ENCODE data around the gene MEF2C.

The MEF2C gene

GRCh38 chr5:88876714-88877113, 6.3 kb downstream of the MEF2C start:
- H3K4me1 ChIP-seq: peaks cover 0 to 69% (median 0%) of the 10 kb centered on the region in 4 donors
- no peak for TF ChIP-seq CTCF (IDR thresholded peaks at IDR 0.05)
- H3K9me3 ChIP-seq: no peaks in the 10 kb centered on the region
- H3K36me3 ChIP-seq: no peaks in the 10 kb centered on the region
- peak overlapping the region; percentile 11 to 34 for H3K4me3 ChIP-seq
- H3K27me3 ChIP-seq: no peaks in the 10 kb centered on the region
- DNase-seq: no peak
- H3K27ac ChIP-seq: peak overlapping the region; percentile 93 to 97
- intact Hi-C loops (cut with DNase I; ENCODE audit: low total_unique reads): no loop called here

GRCh38 chr5:88875341-88876234, 7.4 kb downstream of the MEF2C start:
- Histone ChIP-seq H3K27me3 (no peaks in the 10 kb centered on the region), H3K27ac (peak overlapping the region; percentile 93 to 97), H3K4me3 (peak overlapping the region; percentile 11 to 40), H3K9me3 (no peaks in the 10 kb centered on the region), H3K4me1 (peaks cover 0 to 80% (median 1%) of the 10 kb centered on the region in 4 donors), H3K36me3 (no peaks in the 10 kb centered on the region)
- no peak for DNase-seq
- intact Hi-C loops (cut with DNase I; ENCODE audit: low total_unique reads): no loop called here
- TF ChIP-seq CTCF (IDR thresholded peaks at IDR 0.05): no peak

GRCh38 chr5:88873447-88873846, 9.5 kb downstream of the MEF2C start:
- intact Hi-C loops (cut with DNase I; ENCODE audit: low total_unique reads): no loop called here
- peaks cover 0 to 86% (median 3%) of the 10 kb centered on the region in 4 donors for H3K4me1 ChIP-seq
- no peaks in the 10 kb centered on the region for H3K27me3 ChIP-seq
- no peak for DNase-seq
- TF ChIP-seq CTCF (IDR thresholded peaks at IDR 0.05): no peak
- H3K4me3 ChIP-seq: peak overlapping the region; percentile 4 to 32
- no peaks in the 10 kb centered on the region for H3K36me3 ChIP-seq
- peak overlapping the region; percentile 93 to 97 for H3K27ac ChIP-seq
- H3K9me3 ChIP-seq: no peaks in the 10 kb centered on the region

- TF ChIP-seq CTCF (IDR thresholded peaks at IDR 0.05): no peak
- H3K4me1 ChIP-seq: peaks cover 0 to 86% (median 3%) of the 10 kb centered on the region in 4 donors
- no peaks in the 10 kb centered on the region for H3K27me3 ChIP-seq
- peak overlapping the region; percentile 93 to 97 for H3K27ac ChIP-seq
- no peaks in the 10 kb centered on the region for H3K9me3 ChIP-seq
- DNase-seq: no peak
- peak overlapping the region; percentile 4 to 32 for H3K4me3 ChIP-seq
- no peaks in the 10 kb centered on the region for H3K36me3 ChIP-seq
- intact Hi-C loops (cut with DNase I; ENCODE audit: low total_unique reads): no loop called here
These were observed 10.0 kb downstream of the MEF2C start for GRCh38 chr5:88872971-88873370.

- DNase-seq: no peak
- Histone ChIP-seq H3K4me1 (peaks cover 0 to 68% (median 3%) of the 10 kb centered on the region in 4 donors), H3K36me3 (no peaks in the 10 kb centered on the region), H3K4me3 (no peak overlapping the region), H3K27me3 (no peaks in the 10 kb centered on the region), H3K9me3 (no peaks in the 10 kb centered on the region), H3K27ac (peak overlapping the region in 1 of 2 donors; percentile 20)
- intact Hi-C loops (cut with DNase I; ENCODE audit: low total_unique reads): no loop called here
- TF ChIP-seq CTCF (IDR thresholded peaks at IDR 0.05): no peak
These were observed 12.7 kb downstream of the MEF2C start for GRCh38 chr5:88870285-88870684.
